GM19099 (cell line): ENCODE measurements around the gene NTN3.

ENCODE experiments used
- POLR2A ChIP-seq: IDR thresholded peaks from 3 replicates; pipeline ENCODE4 v1.6.1; 2011; ENCODE audit warnings: low read depth; ENCODE audit not compliant: insufficient read length; ENCODE audit errors: extremely low read depth

The NTN3 gene

DNA sequence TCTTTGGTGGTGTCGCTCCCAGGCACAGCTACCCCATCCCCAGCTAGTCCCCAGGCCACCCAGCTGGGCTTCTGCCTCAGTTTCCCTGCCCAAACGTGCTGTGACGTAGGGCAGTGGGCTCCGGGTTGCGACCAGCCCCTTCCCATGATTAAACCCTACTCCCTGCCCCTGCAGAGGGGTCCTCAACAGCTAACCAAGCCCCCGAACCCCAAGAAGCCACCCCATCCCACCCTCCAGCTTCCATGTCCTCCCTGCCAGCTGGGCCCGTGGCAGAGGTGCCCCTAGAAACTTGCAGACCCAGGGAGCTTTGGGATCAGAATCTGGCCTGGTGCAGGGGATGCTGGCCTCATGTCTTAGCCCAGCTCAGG lies 879 bp upstream of the NTN3 start:
- TF ChIP-seq POLR2A, result no peak

DNA sequence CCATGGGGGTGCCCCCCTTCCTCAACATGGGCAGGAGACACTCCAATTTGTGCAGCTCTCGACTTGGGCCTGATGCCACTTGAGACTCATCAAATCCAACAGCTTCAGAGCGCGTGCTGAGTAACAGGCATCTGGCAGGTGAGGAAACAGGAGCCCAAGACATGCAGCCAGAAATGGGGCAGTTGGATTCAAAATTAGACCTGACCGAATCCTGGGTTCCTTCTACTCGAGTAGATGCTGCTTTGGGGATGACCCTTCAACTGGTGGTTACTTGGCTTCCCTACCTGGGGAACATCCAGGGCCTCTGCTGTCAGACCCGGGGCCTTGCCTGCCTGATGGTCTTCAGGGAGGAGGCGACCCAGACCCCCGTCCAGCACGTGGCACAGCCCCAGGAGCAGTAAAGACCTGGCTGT lies 488 bp upstream of the NTN3 start:
- no peak for TF ChIP-seq POLR2A

DNA sequence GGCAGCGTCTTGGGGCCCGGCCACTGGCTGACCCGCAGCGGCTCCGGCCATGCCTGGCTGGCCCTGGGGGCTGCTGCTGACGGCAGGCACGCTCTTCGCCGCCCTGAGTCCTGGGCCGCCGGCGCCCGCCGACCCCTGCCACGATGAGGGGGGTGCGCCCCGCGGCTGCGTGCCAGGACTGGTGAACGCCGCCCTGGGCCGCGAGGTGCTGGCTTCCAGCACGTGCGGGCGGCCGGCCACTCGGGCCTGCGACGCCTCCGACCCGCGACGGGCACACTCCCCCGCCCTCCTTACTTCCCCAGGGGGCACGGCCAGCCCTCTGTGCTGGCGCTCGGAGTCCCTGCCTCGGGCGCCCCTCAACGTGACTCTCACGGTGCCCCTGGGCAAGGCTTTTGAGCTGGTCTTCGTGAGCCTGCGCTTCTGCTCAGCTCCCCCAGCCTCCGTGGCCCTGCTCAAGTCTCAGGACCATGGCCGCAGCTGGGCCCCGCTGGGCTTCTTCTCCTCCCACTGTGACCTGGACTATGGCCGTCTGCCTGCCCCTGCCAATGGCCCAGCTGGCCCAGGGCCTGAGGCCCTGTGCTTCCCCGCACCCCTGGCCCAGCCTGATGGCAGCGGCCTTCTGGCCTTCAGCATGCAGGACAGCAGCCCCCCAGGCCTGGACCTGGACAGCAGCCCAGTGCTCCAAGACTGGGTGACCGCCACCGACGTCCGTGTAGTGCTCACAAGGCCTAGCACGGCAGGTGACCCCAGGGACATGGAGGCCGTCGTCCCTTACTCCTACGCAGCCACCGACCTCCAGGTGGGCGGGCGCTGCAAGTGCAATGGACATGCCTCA lies 773 bp downstream of the NTN3 start:
- TF ChIP-seq POLR2A, result no peak

DNA sequence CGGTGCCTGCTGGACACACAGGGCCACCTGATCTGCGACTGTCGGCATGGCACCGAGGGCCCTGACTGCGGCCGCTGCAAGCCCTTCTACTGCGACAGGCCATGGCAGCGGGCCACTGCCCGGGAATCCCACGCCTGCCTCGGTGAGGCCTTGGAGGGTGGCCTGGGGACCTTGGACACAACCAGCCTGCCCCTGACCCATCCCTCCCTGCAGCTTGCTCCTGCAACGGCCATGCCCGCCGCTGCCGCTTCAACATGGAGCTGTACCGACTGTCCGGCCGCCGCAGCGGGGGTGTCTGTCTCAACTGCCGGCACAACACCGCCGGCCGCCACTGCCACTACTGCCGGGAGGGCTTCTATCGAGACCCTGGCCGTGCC lies 1.4 kb downstream of the NTN3 start:
- no peak for TF ChIP-seq POLR2A

DNA sequence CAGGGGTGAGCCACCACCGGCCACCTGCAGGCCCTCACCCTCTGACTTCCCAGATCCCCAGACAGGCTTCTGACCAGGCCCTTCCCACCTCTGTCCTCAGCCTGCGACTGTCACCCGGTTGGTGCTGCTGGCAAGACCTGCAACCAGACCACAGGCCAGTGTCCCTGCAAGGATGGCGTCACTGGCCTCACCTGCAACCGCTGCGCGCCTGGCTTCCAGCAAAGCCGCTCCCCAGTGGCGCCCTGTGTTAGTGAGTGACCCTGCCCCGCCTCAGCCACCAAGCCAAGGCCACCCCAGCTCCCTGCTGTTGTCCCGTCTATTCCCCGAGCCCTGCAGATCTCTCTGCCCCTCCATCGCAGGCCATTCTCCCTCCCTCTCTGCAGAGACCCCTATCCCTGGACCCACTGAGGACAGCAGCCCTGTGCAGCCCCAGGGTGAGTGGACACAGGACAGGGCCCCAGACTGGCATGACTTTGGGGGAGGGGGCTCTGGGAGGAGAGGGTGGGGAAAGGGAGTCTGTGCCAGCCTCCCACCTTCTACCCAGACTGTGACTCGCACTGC lies 1.9 kb downstream of the NTN3 start:
- TF ChIP-seq POLR2A, result no peak

DNA sequence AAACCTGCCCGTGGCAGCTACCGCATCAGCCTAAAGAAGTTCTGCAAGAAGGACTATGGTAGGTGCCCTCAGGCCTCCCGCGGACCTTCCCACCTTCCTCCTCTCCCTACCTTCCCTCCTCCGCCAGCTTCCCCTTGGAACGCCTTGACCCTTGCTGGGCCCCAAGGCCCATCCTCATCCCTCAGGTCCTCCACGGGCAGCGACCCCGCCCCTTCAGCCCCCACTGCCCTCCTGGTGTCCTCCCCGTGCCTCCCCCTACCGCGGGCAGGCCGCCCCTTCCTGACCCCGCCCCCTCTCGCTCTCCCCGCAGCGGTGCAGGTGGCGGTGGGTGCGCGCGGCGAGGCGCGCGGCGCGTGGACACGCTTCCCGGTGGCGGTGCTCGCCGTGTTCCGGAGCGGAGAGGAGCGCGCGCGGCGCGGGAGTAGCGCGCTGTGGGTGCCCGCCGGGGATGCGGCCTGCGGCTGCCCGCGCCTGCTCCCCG lies 2.4 kb downstream of the NTN3 start:
- TF ChIP-seq POLR2A, result no peak

DNA sequence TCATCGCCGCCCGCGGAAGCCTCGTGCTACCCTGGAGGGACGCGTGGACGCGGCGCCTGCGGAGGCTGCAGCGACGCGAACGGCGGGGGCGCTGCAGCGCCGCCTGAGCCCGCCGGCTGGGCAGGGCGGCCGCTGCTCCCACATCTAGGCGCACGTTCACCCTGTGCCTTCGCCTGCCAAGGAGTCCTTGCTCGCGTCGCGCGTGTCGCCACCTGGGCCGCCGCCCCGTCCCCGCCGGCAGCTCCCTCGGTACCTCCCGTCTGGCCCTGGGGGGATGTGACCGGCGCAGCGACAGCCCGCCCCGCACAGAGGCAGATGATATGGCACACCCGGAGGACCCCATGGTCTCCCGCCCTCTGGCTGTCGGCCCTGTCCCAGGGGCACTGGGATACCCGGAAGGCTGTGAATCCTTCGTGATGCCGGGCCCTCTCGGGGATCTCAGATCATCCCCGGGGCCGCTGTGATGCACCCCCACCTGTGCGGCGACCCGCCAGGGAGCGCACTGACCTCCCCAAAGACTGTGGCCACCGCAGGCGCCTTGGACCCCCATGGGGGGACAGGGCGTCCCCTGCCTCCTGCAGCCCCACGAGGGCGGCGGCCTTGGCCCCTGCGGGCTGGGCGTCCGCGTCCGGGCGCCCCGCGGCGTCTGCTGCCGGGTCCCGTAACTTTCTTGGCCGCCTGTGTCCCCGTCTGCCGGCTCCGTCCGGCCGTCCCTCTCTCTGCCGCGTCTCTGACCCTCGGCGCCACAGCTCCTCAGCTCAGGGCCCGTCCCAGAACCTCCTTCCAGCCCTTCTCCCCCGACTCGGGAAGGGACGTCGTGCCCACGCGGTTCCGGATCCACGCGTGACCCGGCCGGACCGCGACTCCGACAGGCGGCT lies 3.1 kb downstream of the NTN3 start:
- TF ChIP-seq POLR2A, result no peak

DNA sequence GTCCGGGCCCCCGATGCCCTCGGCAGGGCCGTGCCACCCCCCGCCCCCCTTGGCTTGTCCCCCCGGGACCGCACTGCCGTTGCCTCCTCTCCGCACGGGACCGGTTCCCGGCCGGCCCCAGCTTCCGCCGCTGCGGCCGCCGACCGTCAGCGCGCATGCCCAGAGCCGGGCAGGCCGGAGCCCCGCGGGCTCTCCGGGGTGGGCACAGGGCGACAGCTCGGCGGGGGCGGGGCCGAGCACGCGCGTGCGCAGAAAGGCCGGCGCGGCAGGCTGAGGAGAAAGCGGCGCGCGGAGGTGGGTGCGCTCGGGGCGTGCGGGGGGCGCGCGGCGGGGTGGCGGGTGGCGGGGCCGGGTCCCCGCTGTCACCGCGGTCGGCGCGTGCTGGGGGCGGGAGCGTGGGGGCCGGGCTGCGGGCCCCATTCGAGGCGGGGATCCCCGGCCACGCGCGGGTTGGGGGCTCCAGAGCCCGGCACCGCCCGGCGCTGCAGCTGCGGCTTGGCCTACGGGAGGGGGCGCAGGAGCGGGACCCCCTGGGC lies 3.8 kb downstream of the NTN3 start, which contains the start of gene TBC1D24:
TBC1D24 (plus strand) TSS at position 251 of the 536 bp plus-strand sequence. CDS start 21,022 bp downstream, outside the sequence.
- peak; percentile 76 for TF ChIP-seq POLR2A

DNA sequence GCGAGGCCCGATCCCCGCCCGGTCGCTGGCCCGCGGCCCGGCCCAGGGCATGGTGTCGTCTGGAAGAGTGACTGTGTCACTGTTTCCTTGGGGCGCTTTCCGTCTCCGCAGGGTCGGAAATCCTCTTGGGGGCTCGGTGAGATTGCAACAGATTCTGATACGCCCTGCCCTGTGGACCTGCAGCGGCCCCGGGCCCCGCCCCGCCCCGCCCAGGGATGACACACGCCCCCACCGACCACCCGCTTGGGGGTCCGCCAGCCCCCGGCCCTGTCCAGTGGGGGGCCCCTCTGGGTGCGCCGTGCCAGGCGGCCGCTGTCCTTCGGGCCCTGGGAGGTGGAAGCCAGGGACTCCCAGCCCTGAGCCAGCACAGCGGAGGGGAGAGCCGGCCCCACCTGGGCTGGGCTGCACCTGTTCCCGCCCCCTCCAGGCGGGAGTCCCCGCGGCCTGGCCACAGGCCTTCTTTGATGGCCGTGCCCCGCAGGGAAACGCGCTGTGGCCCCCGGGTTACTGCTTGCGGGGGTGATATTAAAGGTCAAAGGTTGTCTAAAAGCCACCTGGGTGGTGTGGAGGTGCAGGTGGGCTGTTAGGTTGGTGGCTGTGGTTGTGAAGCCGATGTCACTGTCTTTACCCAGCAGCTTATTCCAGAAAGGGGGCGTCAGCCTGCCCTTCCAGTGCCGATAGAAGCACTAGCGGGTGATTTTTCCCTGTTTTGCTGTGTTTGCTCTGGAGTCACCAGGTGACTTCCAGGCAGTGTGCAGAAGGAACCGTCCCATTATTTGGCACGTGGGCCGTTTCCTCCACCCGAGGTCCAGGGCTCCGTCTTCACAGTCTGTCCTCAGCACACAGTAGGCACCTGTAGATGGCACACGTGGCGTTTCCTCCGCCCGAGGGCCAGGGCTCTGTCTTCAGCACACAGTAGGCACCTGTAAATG lies 4.6 kb downstream of the NTN3 start:
- no peak for TF ChIP-seq POLR2A

DNA sequence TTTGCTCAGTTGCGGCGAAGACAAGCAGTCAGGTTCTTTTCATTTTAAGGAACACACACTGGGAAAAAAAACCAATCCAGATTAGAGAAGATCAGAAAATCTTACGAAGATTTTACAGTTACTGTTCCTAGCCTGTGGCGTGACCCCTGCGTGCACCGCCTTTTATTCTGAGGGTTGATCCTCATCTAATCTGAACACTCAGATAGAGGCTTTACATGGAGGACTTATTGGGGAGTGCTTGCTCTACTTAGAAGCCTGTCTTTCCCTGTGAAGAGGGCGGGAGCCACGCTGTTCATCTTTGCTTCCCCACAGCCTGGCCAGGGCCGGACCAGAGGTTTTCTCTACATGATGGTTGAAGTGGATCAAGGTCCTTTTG lies 5.2 kb downstream of the NTN3 start:
- TF ChIP-seq POLR2A, result no peak

DNA sequence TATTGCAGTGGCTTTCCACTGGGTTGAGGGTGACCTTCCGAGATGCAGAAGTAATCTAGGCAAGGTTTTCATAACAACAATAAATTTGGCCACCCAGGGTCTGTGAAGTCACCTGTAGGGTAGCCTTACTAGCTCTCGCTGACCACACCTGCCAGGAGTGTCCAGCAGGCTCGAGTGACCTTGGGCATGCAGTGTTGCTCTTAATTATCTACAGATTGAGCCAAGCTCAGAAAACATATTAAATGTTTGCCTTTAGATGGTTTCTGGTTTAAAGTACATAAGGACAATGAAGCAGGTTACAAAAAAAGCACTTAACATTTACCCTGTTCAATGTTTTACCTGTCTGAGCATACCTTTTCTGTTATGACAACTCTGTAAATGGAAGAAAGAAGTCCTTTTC lies 5.6 kb downstream of the NTN3 start:
- no peak for TF ChIP-seq POLR2A

DNA sequence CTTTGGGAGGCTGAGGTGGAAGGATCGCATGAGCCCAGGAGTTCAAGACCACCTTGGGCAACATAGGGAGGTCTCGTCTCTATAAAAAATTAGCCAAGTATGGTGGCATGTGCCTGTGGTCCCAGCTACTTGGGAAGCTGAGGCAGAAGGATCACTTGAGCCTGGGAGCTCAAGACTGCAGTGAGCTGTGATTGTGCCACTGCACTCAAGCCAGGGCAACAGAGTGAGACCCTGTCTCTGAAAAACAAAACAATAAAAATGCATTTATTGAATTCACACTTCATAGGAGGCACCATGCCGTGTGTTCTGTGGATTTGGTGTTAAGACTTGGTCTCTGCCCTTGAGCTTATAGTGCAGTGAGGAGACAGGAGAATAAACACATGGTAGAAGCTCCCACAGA lies 6.2 kb downstream of the NTN3 start:
- TF ChIP-seq POLR2A, result no peak

DNA sequence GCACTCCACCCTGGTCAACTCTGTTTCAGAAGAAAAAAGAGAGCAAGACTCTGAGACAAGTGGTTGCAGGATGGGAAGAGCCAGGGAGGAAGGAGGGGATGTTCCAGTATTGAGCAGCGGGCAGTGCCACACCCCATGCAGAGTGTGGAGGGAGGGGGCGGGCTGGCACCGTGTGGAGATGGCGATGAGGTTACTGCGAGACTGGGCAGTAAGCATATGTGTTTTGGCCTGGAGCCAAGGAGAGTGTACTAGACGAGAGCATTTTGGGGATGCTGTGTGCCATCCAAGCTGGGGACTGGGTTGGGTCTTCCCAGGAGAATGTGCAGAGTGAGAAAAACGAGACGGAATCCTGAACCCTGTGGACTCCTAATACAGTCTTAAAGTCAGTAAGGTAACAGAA lies 7.2 kb downstream of the NTN3 start:
- no peak for TF ChIP-seq POLR2A

DNA sequence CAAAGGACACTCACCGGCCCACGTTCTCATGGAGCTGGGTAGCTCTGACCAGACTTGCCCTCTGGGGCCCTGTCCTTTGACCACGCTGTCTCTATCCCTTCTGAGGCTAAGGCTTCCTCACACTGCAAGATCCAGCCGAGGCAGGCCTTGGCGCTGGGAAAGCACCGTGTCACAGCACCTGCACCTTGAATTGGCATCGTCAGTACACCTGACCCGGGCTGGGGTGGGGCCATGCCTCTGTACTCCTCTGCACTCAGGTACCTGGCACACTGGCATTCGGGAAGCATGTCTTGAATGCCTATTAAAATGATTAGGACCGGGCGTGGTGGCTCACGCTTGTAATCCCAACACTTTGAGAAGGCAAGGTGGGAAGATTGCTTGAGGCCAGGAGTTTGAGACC lies 9.9 kb downstream of the NTN3 start:
- TF ChIP-seq POLR2A, result no peak

DNA sequence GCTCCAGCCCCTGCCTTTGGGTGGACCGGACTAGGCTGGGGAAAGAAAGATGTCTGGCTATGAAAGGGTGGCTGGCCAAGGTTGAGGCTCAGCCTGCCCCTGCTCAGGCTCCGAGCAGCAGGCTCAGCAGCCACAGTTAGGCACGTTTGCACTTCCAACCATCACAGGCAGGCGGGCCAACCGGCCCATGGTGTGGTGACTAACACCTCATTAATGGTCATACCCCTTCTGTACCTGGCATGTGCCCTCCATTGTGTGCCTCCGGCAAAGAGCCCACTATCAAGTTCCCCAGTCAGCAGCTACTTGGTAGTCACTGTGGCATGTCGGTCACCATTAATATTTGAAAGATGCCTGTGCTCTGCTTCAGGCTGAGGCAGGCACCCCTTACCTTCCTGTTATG lies 10.6 kb downstream of the NTN3 start:
- TF ChIP-seq POLR2A, result no peak

DNA sequence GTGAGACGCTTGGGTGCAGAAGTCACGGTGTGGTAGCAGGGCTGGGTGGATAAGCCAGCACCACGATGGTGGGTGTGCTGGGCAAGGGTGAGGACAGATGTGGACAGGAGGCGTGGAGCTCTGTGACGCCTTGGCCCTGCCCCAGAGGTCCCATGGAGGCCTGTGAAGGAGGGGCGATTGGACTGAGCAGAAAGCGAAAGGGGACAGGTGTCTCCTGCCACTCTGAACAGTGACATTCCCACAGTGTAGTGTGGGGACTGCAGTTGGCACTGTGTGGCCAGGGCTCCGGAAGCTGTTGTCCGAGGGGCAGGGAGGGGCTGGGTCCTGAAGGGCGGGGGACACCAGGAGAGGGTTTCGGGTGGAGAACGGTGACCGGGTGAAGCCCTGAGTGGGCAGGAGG lies 11.2 kb downstream of the NTN3 start:
- TF ChIP-seq POLR2A, result no peak
